Osteoblast (primary cell): ENCODE measurements around the gene CASP7. TPM values are rescaled to one million over a fixed set of nuclear protein-coding genes. Genes with fewer than 3 reads are reported as not detected.
A peak's percentile ranks its signal among the peaks of the same experiment; 100 is the strongest.

Experiments
- DNase-seq: peaks from one replicate; pipeline ENCODE4 v3.0.0; 2011; ENCODE audit warnings: low spot score, mixed read lengths; ENCODE audit not compliant: insufficient read length; ENCODE audit errors: missing footprints
- H2AFZ ChIP-seq: 2 replicates; pipeline ENCODE4 v1.6.0; 2011; ENCODE audit warnings: mild to moderate bottlenecking, low read length
- H3K27ac ChIP-seq: 2 replicates; pipeline ENCODE4 v1.5.1; 2011; ENCODE audit warnings: mild to moderate bottlenecking, low read depth, low read length, moderate library complexity
- H3K27me3 ChIP-seq: 2 replicates; pipeline ENCODE4 v1.6.0; 2012; ENCODE audit warnings: mild to moderate bottlenecking, control low read depth, inconsistent platforms, low read length, moderate library complexity; ENCODE audit not compliant: insufficient read depth
- H3K36me3 ChIP-seq: 2 replicates; pipeline ENCODE4 v1.5.1; 2011; ENCODE audit warnings: mild to moderate bottlenecking, low read length, control low read depth, moderate library complexity; ENCODE audit not compliant: insufficient read depth
- H3K4me1 ChIP-seq: 2 replicates; pipeline ENCODE4 v1.5.1; 2011; ENCODE audit warnings: mild to moderate bottlenecking, low read length, control low read depth, moderate library complexity; ENCODE audit not compliant: insufficient read depth
- H3K4me2 ChIP-seq: 2 replicates; pipeline ENCODE4 v1.6.0; 2011; ENCODE audit warnings: mild to moderate bottlenecking, low read length; ENCODE audit not compliant: insufficient read depth
- H3K4me3 ChIP-seq: fragments of 200-600 bp; sonication (generic); 3 replicates; pipeline ENCODE4 v1.5.1; 2012; ENCODE audit warnings: mild to moderate bottlenecking, low read length, inconsistent platforms; ENCODE audit not compliant: insufficient read depth
- H3K79me2 ChIP-seq: 2 replicates; pipeline ENCODE4 v1.6.0; 2012; ENCODE audit warnings: mild to moderate bottlenecking, low read length, control low read depth, inconsistent platforms; ENCODE audit not compliant: insufficient read depth
- H3K9me3 ChIP-seq: 2 replicates; pipeline ENCODE4 v1.5.1; 2011; ENCODE audit warnings: low read depth, low read length, control low read depth
- H4K20me1 ChIP-seq: 2 replicates; pipeline ENCODE4 v1.6.0; 2012; ENCODE audit warnings: mild to moderate bottlenecking, low read length, control low read depth; ENCODE audit not compliant: insufficient read depth
- total RNA-seq: library from RNA; depleted of rRNA; stranded (reverse); fragments of >200 nt; gene quantifications from 2 replicates; pipeline ENCODE4 v1.2.3, GENCODE V29; 2012
- TF ChIP-seq, protein P1 (sequence below): IDR thresholded peaks from 2 replicates; pipeline ENCODE4 v1.5.1; 2011; ENCODE audit warnings: mild to moderate bottlenecking, low read depth, low read length, moderate library complexity; ENCODE audit errors: extremely low read depth

Gene CASP7
- total RNA-seq, 1 donor, result 21.7 TPM

DNA sequence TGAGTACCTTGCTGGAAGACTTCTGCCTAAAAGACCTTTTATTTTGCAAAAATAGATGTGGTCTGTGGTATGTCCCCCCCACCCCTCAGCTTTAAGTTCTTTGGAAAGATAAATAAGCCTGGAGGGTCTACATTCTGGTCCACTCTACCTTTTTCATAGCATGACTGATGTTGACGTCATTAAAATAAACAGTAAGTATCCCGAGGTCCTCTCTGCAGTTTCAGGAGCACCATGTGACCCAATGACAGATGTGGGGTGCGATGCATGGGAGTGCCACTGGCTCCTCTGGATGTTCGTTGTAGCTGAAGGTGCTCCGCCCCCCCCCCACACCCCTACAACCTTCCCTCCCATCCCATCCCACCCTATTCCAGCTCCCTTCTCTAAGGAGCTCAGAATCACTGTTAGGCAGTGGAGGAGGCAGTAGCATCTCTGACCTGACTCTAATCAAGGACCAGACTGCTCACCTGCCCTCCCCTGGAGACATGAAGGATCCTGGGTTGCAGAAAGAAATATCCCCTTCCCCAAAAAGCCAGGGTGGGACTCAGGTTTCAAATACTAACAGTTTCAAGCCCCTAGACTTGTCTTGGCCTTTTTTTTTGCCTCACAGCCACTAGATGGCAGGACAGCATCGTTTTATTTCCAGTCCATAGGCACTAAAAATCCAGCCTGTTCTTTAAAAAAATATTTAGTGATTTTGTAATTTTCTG lies 25.1 kb downstream of the CASP7 start:
- TF ChIP-seq, protein P1, sequence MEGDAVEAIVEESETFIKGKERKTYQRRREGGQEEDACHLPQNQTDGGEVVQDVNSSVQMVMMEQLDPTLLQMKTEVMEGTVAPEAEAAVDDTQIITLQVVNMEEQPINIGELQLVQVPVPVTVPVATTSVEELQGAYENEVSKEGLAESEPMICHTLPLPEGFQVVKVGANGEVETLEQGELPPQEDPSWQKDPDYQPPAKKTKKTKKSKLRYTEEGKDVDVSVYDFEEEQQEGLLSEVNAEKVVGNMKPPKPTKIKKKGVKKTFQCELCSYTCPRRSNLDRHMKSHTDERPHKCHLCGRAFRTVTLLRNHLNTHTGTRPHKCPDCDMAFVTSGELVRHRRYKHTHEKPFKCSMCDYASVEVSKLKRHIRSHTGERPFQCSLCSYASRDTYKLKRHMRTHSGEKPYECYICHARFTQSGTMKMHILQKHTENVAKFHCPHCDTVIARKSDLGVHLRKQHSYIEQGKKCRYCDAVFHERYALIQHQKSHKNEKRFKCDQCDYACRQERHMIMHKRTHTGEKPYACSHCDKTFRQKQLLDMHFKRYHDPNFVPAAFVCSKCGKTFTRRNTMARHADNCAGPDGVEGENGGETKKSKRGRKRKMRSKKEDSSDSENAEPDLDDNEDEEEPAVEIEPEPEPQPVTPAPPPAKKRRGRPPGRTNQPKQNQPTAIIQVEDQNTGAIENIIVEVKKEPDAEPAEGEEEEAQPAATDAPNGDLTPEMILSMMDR, result peak; percentile 75
- no peaks in the 10 kb centered on the region for H3K9me3 ChIP-seq
- no peaks in the 10 kb centered on the region for H3K27me3 ChIP-seq
- peaks cover 7% of the 10 kb centered on the region for H3K4me1 ChIP-seq
- H3K4me2 ChIP-seq, result no peak overlapping the region
- no peak overlapping the region for H2AFZ ChIP-seq
- H3K4me3 ChIP-seq, result no peak overlapping the region
- peak; percentile 29 for DNase-seq
- peaks cover 8% of the 10 kb centered on the region for H4K20me1 ChIP-seq
- no peak overlapping the region for H3K27ac ChIP-seq
- no peaks in the 10 kb centered on the region for H3K36me3 ChIP-seq
- H3K79me2 ChIP-seq, result no peaks in the 10 kb centered on the region

DNA sequence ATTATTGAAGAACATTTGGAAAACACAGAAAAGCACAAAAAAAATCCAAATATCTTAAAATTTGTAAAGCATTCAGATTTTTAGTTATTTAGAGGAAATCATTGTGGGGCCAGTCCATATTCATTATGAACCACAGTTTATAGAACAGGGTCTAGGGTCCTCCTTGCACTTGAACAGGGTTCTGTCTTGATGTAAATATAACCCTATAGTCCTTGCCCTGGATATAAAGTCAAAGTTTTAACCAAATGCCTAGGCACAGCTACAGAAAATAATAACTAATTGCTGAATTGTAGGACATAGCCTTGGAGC lies 25.6 kb downstream of the CASP7 start:
- H3K9me3 ChIP-seq, result no peaks in the 10 kb centered on the region
- peak; percentile 55 for DNase-seq

DNA sequence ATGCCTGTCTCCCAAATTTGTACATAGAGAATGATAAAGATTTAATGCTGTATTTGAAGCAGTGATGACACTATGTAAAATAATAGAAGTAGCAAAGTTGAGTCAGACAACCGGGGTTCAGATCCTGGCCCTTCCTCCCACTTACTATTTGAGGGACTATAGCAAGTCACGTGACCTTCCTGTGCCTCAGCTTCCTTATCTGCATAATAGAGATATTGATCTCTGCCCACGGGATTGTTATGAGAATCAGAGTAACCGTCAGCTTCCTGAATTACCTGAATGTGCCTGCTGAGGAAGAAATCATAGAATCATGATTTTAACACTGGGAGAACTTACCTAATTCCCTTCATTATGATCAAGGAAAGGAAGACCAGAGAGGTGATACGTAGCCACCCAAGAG lies 26.9 kb downstream of the CASP7 start:
- Histone ChIP-seq H3K36me3 (no peaks in the 10 kb centered on the region), H3K79me2 (no peaks in the 10 kb centered on the region), H3K27me3 (no peaks in the 10 kb centered on the region), H3K27ac (no peak overlapping the region), H3K4me1 (peaks cover 7% of the 10 kb centered on the region), H2AFZ (no peak overlapping the region), H4K20me1 (peaks cover 20% of the 10 kb centered on the region), H3K9me3 (no peaks in the 10 kb centered on the region), H3K4me2 (no peak overlapping the region), H3K4me3 (no peak overlapping the region)
- no peak for DNase-seq
- TF ChIP-seq, protein P1, result no peak

More for the DNA sequence above, 25.6 kb downstream of the CASP7 start:
- no peak overlapping the region for H3K4me2 ChIP-seq
- no peaks in the 10 kb centered on the region for H3K27me3 ChIP-seq
- H3K4me3 ChIP-seq, result no peak overlapping the region
- peaks cover 7% of the 10 kb centered on the region for H3K4me1 ChIP-seq
- no peaks in the 10 kb centered on the region for H3K36me3 ChIP-seq
- TF ChIP-seq, protein P1, result no peak
- H3K79me2 ChIP-seq, result no peaks in the 10 kb centered on the region
- H3K27ac ChIP-seq, result no peak overlapping the region
- H2AFZ ChIP-seq, result no peak overlapping the region
- H4K20me1 ChIP-seq, result peaks cover 13% of the 10 kb centered on the region

DNA sequence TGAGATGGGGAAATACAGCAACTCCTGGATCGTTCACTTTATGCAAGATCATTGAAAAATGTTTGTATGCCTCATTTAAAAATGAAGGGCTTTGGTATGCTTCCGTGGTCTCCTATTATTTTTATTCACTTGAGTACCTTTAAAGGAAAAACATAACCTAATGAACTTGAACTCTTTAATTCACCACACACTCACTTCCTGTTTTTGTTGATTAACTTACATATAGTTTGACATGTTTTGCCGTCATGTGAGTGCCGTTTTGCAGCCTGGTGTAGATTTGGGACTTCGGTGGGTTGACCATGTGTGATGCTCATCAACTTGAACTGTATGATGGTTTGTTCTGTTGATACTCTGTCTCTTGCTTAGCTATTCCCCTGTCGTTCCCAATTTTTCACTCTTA lies 28.9 kb downstream of the CASP7 start:
- peaks cover 7% of the 10 kb centered on the region for H3K4me1 ChIP-seq
- no peak overlapping the region for H3K27ac ChIP-seq
- H3K27me3 ChIP-seq, result no peaks in the 10 kb centered on the region
- H3K4me3 ChIP-seq, result no peak overlapping the region
- TF ChIP-seq, protein P1, result no peak
- H3K36me3 ChIP-seq, result no peaks in the 10 kb centered on the region
- H2AFZ ChIP-seq, result no peak overlapping the region
- DNase-seq, result no peak
- no peak overlapping the region for H3K4me2 ChIP-seq
- H3K9me3 ChIP-seq, result no peaks in the 10 kb centered on the region
- no peaks in the 10 kb centered on the region for H3K79me2 ChIP-seq
- H4K20me1 ChIP-seq, result peaks cover 23% of the 10 kb centered on the region
